HEK293 (cell line): ENCODE measurements around the gene GOLGA5.

Experiments used
- CTCF ChIA-PET: fragments of 350-600 bp; formaldehyde crosslinking; extraction: SDS; loops from one replicate; lab custom pipeline; 2021; ENCODE audit warnings: antibody characterized with exemption; lab: Yijun Ruan, JAX
- POLR2A ChIA-PET: fragments of 300-600 bp; formaldehyde crosslinking; extraction: SDS; loops from one replicate; lab custom pipeline; 2020; ENCODE audit warnings: antibody characterized with exemption, inconsistent platforms; lab: Yijun Ruan, JAX
- H3K27ac ChIP-seq: fragments of 200-500 bp; sonication (Bioruptor generic); 2 replicates; pipeline ENCODE4 v1.5.1; 2014; ENCODE audit warnings: low read depth, low read length, control low read depth, inconsistent platforms; ENCODE audit errors: extremely low read depth
- H3K36me3 ChIP-seq, 2 experiments: fragments of 200-500 bp in 1 of 2; sonication (Bioruptor generic) in 1 of 2; 1 replicate in 1 of 2; 2 replicates in 1 of 2; pipeline ENCODE4 v1.5.1; 2014 to 2017; ENCODE audit warnings: inconsistent platforms in 2 of 2, low read length in 2 of 2; ENCODE audit not compliant: control insufficient read depth in 2 of 2, insufficient read depth in 1 of 2
- H3K4me1 ChIP-seq: fragments of 200-500 bp; sonication (Bioruptor generic); 2 replicates; pipeline ENCODE4 v1.5.1; 2014; ENCODE audit warnings: mild to moderate bottlenecking, low read length, inconsistent platforms; ENCODE audit not compliant: control insufficient read depth, insufficient read depth
- H3K4me3 ChIP-seq: 2 replicates; pipeline ENCODE4 v1.5.1; 2011; ENCODE audit warnings: low read depth, mild to moderate bottlenecking, control low read depth, low read length, moderate library complexity
- H3K9me3 ChIP-seq: fragments of 200-500 bp; sonication (Bioruptor generic); 2 replicates; pipeline ENCODE4 v1.5.1; 2014; ENCODE audit warnings: low read depth, low read length, inconsistent platforms; ENCODE audit not compliant: control insufficient read depth, insufficient read depth
- FEZF1 ChIP-seq: fragments of 450-650 bp; formaldehyde crosslinking; IDR thresholded peaks from 2 replicates; pipeline ENCODE4 v1.5.1; 2016; ENCODE audit warnings: missing biosample characterization, missing genetic modification characterization
- HOXD13 ChIP-seq: sonication (generic); formaldehyde crosslinking; IDR thresholded peaks from 2 replicates; pipeline ENCODE4 v1.8.0; 2022; ENCODE audit warnings: missing genetic modification reagents, borderline replicate concordance
- KLF1 ChIP-seq: fragments of 450-650 bp; formaldehyde crosslinking; IDR thresholded peaks from 2 replicates; pipeline ENCODE4 v1.5.1; 2016; ENCODE audit warnings: missing biosample characterization, missing genetic modification characterization
- KLF10 ChIP-seq: fragments of 450-650 bp; IDR thresholded peaks from 2 replicates; pipeline ENCODE4 v1.5.1; 2018; ENCODE audit warnings: missing biosample characterization, mild to moderate bottlenecking, missing genetic modification characterization
- MEIS1 ChIP-seq: sonication (generic); formaldehyde crosslinking; IDR thresholded peaks from 2 replicates; pipeline ENCODE4 v1.8.1; 2022; ENCODE audit warnings: missing genetic modification reagents, mild to moderate bottlenecking, borderline replicate concordance
- REST ChIP-seq: fragments of 450-650 bp; formaldehyde crosslinking; IDR thresholded peaks from 2 replicates; pipeline ENCODE4 v1.5.1; 2016; ENCODE audit warnings: missing biosample characterization, missing genetic modification characterization
- SETDB1 ChIP-seq: IDR thresholded peaks from one replicate; pipeline ENCODE4 v1.6.1; 2017; ENCODE audit warnings: mild to moderate bottlenecking, low read length, moderate library complexity, mixed read lengths; ENCODE audit not compliant: insufficient read length
- ZBTB17 ChIP-seq: fragments of 450-650 bp; formaldehyde crosslinking; IDR thresholded peaks from 2 replicates; pipeline ENCODE4 v1.5.1; 2016; ENCODE audit warnings: missing biosample characterization, missing genetic modification characterization
- ZNF10 ChIP-seq: fragments of 450-650 bp; formaldehyde crosslinking; IDR thresholded peaks from 2 replicates; pipeline ENCODE4 v1.5.1; 2017; ENCODE audit warnings: missing biosample characterization, missing genetic modification characterization
- ZNF121 ChIP-seq: fragments of 450-650 bp; formaldehyde crosslinking; IDR thresholded peaks from 2 replicates; pipeline ENCODE4 v1.5.1; 2016; ENCODE audit warnings: missing biosample characterization, missing genetic modification characterization
- ZNF169 ChIP-seq: fragments of 450-650 bp; formaldehyde crosslinking; IDR thresholded peaks from 2 replicates; pipeline ENCODE4 v1.5.1; 2016; ENCODE audit warnings: missing biosample characterization, missing genetic modification characterization
- ZNF2 ChIP-seq: fragments of 450-650 bp; formaldehyde crosslinking; IDR thresholded peaks from 2 replicates; pipeline ENCODE4 v1.5.1; 2016; ENCODE audit warnings: missing biosample characterization, missing genetic modification characterization
- ZNF202 ChIP-seq: fragments of 450-650 bp; formaldehyde crosslinking; IDR thresholded peaks from 2 replicates; pipeline ENCODE4 v1.5.1; 2016; ENCODE audit warnings: missing biosample characterization, missing genetic modification characterization, borderline replicate concordance
- ZNF239 ChIP-seq: fragments of 450-650 bp; formaldehyde crosslinking; IDR thresholded peaks from 2 replicates; pipeline ENCODE4 v1.5.1; 2016; ENCODE audit warnings: missing biosample characterization, missing genetic modification characterization
- ZNF354C ChIP-seq: fragments of 450-650 bp; formaldehyde crosslinking; IDR thresholded peaks from 2 replicates; pipeline ENCODE4 v1.5.1; 2016; ENCODE audit warnings: missing biosample characterization, missing genetic modification characterization, low read depth, borderline replicate concordance
- ZNF366 ChIP-seq: fragments of 450-650 bp; formaldehyde crosslinking; conservative IDR thresholded peaks from 2 replicates; pipeline ENCODE4 v1.5.1; 2016; ENCODE audit warnings: missing biosample characterization, missing genetic modification characterization
- ZNF423 ChIP-seq: fragments of 450-650 bp; formaldehyde crosslinking; IDR thresholded peaks from 2 replicates; pipeline ENCODE4 v1.5.1; 2016; ENCODE audit warnings: missing biosample characterization, missing genetic modification characterization
- ZNF544 ChIP-seq: fragments of 450-650 bp; formaldehyde crosslinking; IDR thresholded peaks from 2 replicates; pipeline ENCODE4 v1.5.0; 2017; ENCODE audit warnings: missing biosample characterization, missing genetic modification characterization
- ZNF692 ChIP-seq: fragments of 450-650 bp; formaldehyde crosslinking; IDR thresholded peaks from 2 replicates; pipeline ENCODE4 v1.5.1; 2016; ENCODE audit warnings: missing biosample characterization, missing genetic modification characterization
- ZNF792 ChIP-seq: fragments of 450-650 bp; formaldehyde crosslinking; IDR thresholded peaks from 2 replicates; pipeline ENCODE4 v1.5.1; 2016; ENCODE audit warnings: missing biosample characterization, missing genetic modification characterization
- ZSCAN30 ChIP-seq: fragments of 450-650 bp; IDR thresholded peaks from 2 replicates; pipeline ENCODE4 v1.5.1; 2018; ENCODE audit warnings: missing biosample characterization, mild to moderate bottlenecking, missing genetic modification characterization, moderate library complexity
- ZXDB ChIP-seq: fragments of 450-650 bp; formaldehyde crosslinking; IDR thresholded peaks from 2 replicates; pipeline ENCODE4 v1.5.1; 2016; ENCODE audit warnings: missing biosample characterization, missing genetic modification characterization

GOLGA5 gene

GRCh38 chr14:92887157-92887556, 93.1 kb downstream of the GOLGA5 start:
- 0 out of 2 replicates have a peak, but pooled peaks have one; percentile 17 for TF ChIP-seq ZBTB17 (tag by site-specific recombination)
- no peak for TF ChIP-seq ZNF10 (tag by site-specific recombination)
- TF ChIP-seq ZNF354C (tag by site-specific recombination), result no peak
- no peak for TF ChIP-seq ZNF121 (tag by site-specific recombination)
- TF ChIP-seq KLF10, result no peak
- TF ChIP-seq ZNF2 (tag by site-specific recombination), result no peak
- TF ChIP-seq REST (tag by site-specific recombination), result no peak
- no peak for TF ChIP-seq ZNF239 (tag by site-specific recombination)
- no peak for TF ChIP-seq FEZF1 (tag by site-specific recombination)
- no peak for TF ChIP-seq SETDB1
- no peak for TF ChIP-seq ZNF202 (tag by site-specific recombination)
- TF ChIP-seq ZNF169 (tag by site-specific recombination), result no peak
- TF ChIP-seq MEIS1, result no peak
- TF ChIP-seq ZNF366, result peak; percentile 90
- TF ChIP-seq KLF1 (tag by site-specific recombination), result no peak
- H3K4me3 ChIP-seq, result no peak overlapping the region
- H3K4me1 ChIP-seq, result peaks cover 4% of the 10 kb centered on the region; the same call in 1 of the 2 replicates
- H3K9me3 ChIP-seq, result no peaks in the 10 kb centered on the region
- H3K27ac ChIP-seq, result no peak overlapping the region
- ChIA-PET POLR2A (no interaction called here), CTCF (interaction anchor here (0.6 kb wide), 1 partner anchor 273 kb away, joined by 6 read pairs; no protein-coding TSS in a partner anchor)
- H3K36me3 ChIP-seq, result no peaks in the 10 kb centered on the region

- ChIA-PET CTCF (no interaction called here), POLR2A (no interaction called here)
- TF ChIP-seq ZNF423, result no peak
- TF ChIP-seq ZNF792 (tag by site-specific recombination), result no peak
- no peak for TF ChIP-seq HOXD13 (CRISPR knock-in tag)
- no peak for TF ChIP-seq ZXDB (tag by site-specific recombination)
- no peak for TF ChIP-seq ZSCAN30 (tag by site-specific recombination)
- TF ChIP-seq ZNF692 (tag by site-specific recombination), result no peak
- TF ChIP-seq ZNF544 (tag by site-specific recombination), result no peak
- Histone ChIP-seq H3K9me3 (no peaks in the 10 kb centered on the region), H3K27ac (no peak overlapping the region), H3K36me3 (no peaks in the 10 kb centered on the region), H3K4me1 (peaks cover 4% of the 10 kb centered on the region; the same call in 1 of the 2 replicates), H3K4me3 (no peak overlapping the region)
Observed at GRCh38 chr14:92888896-92889295, 94.8 kb downstream of the GOLGA5 start.
